CD4-positive, alpha-beta T cell treated with Interleukin-2 at 100 ng/mL for 4 hours (primary cell): Measurements from ENCODE around the gene COL4A1.

Source experiments
- DNase-seq: peaks from one replicate; pipeline ENCODE4 v3.0.0-alpha.2; 2020; ENCODE audit warnings: low spot score

Gene COL4A1

DNA sequence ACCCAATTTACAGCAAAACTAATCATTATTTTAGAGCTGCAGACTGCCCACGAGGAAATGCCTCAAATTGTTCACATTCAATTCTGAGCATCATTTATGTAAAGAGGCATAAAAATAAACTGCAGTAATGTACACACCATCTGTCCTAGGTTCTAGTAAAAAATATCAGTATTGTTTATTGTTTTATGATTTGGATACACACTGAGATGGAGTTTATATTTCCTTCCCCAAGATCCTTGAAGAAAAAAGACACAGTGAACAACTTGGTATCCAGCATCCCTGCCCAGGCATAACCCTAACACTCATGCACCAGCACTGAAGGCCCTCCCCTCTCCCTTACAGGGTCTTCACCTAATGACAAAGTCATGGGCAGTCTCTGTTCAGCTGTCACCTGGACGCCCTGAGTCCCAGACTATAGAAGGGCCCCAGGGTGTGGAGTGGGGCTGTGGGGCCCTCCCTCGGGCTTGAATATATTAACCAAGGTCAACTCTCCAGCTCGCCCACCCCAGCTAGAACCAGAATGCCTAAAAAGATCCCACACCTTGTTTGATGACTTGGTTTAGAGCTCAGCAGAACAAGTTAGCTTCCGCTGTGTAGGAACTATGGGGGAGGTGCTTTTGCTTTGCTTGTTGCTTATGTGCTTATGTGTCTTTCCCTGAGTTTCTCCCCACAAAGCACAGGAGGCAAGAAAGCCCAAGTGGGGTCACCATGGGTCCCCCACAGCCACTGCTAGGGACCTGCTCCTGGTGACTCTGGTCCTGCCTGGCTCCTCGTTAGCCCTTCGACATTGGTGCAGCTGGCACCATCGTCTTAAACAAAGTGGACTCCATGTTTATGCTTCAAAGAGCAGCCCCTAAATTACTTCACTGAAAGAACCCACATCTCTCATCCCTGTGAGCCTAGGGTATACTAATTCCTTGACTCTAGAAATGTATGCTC is 111.1 kb downstream of the COL4A1 start:
- no peak for DNase-seq

GRCh38 chr13:110194451-110194850 is 112.5 kb downstream of the COL4A1 start:
- DNase-seq, result no peak

- DNase-seq, result no peak
These were observed 113.5 kb downstream of the COL4A1 start for GRCh38 chr13:110193491-110193890.

DNA sequence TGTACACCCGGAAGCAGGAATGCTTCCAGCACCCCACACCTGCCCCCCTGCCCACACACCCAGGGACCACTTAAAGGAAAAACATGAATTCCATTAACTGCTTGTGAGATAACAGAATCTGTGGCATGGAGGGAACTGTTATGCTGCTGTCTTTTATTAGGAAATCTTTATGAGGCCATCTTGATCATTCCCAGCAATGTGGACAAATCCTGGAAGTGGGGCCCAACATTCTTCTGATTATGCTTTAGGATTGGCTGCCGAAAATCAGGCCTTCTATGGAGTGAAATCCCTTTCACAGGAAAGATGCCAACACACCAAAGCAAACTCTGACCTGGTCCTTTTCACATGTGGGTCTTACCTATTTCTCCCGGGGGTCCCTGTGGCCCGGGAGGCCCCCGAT is 114.5 kb downstream of the COL4A1 start:
- DNase-seq, result no peak

DNA sequence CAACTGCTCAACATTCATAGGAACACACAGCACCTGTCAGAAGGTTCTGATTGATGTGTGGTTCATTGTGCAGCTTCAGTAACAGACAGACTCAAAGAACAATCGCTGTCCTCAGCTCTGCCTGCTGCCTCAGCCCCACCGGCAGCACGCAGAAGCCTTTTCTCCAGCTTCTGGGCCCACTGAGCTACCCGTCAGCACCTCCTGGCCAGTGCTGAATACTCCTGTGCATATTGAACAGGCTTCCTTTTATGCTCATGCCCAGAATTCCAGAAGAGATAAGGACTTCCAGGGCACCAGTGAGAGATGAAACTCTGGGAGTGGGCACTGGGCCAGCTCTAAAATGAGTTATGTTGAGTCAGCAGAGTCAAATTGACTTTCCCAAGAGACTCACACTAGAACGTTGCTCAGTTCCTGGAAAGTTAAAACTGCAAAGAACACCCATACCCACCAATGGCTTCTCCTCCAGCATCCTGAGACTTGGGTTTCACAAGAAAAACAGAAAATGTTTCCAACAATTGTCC is 119.3 kb downstream of the COL4A1 start:
- no peak for DNase-seq

DNA sequence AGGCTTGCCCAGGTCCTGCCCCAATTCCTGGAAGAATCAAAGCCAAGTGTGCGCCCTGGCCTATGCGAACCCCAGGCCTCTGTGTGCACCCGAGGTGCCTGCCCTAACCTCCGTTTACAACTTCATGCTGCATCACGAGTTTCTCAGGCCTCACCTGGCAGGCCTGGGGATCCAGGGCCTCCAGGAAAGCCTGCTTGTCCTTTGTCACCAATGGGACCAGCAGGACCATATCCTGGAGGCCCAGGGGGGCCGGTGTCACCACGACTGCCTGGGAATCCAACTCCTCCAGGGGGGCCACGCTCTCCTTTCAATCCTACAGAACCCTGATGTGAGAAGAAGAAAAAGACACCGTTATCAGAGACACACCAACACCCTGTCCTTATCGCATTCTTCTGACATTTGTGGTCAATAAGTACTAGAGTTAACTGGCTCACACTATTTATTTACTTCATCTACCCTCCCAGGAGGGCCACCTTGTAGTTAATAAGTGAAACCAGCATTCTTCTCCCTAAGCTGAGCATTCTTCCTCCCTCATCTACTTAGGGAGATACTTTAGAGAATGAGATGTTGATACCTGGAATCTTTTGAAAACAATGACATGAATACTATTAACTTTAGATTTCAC is 120.6 kb downstream of the COL4A1 start:
- DNase-seq, result no peak

GRCh38 chr13:110185696-110186095 is 121.3 kb downstream of the COL4A1 start:
- DNase-seq, result no peak

- no peak for DNase-seq
These were observed 123.0 kb downstream of the COL4A1 start for GRCh38 chr13:110183910-110184309.

DNA sequence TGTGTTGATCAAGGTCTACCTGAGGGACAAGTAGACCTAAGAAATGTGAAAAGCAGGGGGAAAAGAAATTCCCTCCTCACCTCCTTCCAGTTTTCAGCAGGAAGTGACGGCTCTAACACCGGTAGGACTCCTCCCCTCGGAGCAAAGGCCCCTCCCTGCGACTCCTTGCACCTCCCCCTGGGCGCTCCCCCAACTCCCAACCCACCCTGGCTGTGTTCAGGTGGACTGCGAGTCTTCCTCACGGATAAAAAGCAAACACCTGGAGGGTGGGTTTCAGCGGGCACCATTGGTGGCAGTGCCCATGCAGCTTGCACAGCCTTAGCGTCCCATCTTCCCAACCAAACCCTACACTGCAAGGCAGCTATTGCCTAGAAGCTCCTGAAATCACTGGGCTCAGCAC is 124.5 kb downstream of the COL4A1 start:
- DNase-seq, result no peak

DNA sequence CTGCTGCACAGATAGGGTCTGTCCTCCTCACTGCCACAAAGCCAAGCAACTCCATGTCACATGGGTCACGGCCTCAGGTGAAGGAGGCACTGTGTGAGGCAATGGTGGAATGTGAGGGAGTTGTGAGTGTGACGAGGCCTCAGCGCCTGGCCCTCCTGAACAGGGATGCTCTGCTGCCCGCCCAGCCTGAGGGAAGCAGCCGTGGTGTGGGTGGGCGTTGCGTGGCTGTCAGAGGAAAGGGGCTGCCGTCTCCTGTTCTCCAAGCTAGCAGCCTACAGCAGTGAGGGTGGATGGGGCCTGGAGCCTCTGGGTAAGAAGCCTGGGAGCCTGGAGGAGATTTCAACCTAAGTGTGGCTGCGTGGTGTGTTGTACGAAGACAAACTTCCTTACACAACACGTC is 125.0 kb downstream of the COL4A1 start:
- no peak for DNase-seq

GRCh38 chr13:110179857-110180147 is 127.2 kb downstream of the COL4A1 start:
- DNase-seq, result no peak

DNA sequence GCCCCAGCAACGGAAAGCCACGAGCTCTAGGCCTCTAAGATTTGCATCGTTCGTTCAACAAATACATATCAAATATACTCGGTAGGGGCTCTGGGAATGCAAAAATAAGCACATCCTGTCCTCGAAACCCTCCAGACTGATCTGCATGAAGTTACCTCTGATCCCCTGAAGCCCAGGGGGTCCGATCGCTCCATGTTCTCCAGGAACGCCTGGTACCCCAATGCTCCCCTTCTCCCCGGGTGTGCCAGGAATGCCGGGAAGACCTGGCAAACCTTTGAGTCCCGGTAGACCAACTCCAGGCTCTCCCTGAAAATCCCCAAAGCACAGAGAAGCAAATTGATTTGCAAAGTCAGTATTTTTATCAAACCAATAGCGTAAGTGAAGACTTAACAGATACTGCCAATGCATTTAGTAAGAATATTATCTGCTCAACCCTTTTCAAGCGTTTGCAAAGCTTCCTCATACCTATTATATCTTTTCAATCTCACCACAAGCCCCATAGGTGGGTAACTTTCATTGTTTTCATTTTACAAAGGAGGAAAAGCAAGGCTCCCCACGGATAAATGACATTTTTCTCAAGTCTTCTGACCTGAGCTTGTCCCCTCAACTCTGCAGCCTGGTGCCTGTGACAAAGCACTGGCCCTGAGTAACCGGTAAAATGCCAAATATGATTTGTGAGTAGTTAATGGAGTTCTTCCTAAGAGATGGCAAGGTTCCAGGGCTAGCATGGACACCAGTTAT is 127.7 kb downstream of the COL4A1 start:
- DNase-seq, result no peak

GRCh38 chr13:110177790-110178189 is 129.2 kb downstream of the COL4A1 start:
- no peak for DNase-seq

- DNase-seq, result no peak
These were observed 130.5 kb downstream of the COL4A1 start for GRCh38 chr13:110176431-110176830.

DNA sequence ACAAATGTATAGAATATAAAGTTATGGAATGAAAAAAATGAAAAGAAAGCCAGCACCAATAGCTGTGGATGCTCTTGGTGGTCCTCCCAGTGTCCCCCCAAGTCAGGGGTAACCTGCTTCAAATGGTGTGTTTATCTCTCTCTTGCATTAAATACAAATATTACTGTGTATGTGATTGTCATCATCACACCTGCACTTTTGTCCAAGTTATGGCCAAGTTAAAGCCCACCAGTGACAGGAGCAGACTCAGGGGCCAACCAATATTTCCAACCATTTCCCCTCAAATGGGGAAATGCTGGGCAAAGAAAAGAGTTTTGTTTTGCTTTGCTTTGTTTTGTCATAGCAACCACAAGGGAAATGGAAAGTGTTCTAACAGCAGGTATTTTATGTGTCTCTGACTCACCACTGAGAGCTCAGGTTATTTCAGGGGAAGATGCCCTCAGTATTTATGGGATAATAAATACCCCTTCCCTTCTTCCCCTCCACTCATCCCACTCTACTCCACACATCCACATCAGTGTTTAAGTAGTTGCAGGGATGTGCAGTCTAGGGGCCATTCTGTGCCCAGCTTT is 133.6 kb downstream of the COL4A1 start:
- DNase-seq, result no peak

DNA sequence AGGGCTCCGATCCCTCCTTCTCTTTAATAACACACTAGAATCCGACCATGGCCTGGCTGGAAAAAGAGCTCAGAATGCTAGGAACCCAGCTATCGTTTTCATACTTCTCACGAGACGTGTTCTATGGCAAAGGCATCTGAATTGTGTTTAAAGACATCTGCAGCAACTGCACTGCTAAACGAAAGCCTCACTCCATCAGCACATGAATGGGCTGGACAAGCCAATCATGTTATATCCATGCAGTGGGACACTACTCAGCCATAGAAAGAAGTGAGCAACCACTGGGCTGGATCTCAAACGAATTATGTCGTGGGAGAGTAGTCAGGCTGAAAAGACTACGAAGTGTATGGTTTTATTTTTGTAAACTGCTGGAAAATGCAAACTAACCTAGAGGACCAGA is 136.1 kb downstream of the COL4A1 start:
- DNase-seq, result no peak

- DNase-seq, result no peak
These were observed 136.8 kb downstream of the COL4A1 start for GRCh38 chr13:110170020-110170790.

- DNase-seq, result no peak
These were observed 137.7 kb downstream of the COL4A1 start for GRCh38 chr13:110168999-110169933.

GRCh38 chr13:110166598-110166997 is 140.4 kb downstream of the COL4A1 start:
- DNase-seq, result no peak

DNA sequence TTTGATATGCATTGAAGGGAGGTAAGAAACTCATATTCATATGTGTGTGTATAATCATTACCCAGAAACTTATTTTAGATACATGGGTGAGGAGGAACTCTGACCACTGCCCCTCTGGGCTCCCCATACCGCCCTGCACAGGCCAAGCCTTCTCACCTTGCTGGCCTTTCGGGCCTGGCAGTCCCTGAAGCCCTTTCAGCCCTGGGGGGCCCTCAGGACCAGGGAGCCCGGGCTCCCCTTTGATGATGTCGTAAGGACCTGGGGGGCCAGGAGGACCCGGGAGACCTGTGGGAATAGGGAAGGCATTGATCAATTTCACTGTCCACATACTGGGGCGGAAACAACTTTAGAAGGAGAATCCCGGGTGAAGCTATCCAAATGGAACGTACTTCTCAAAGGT is 142.3 kb downstream of the COL4A1 start:
- no peak for DNase-seq
